BLaER1 treated with 17β-estradiol and CSF1 and Interleukin-3, amounts not matched to agents 10 nM and 100 nM (cell line): ENCODE measurements around the gene LRRC73.

Experiments used
- H3K27ac ChIP-seq, 11 experiments: shearing (Covaris generic); formaldehyde crosslinking; 2 replicates each; pipeline ENCODE4 v1.8.1; 2022
- H3K27me3 ChIP-seq, 11 experiments: shearing (Covaris generic); formaldehyde crosslinking; 2 replicates each; pipeline ENCODE4 v1.8.1; 2022
- H3K36me3 ChIP-seq, 11 experiments: shearing (Covaris generic); formaldehyde crosslinking; 2 replicates each; pipeline ENCODE4 v1.8.1; 2022
- H3K4me1 ChIP-seq, 10 experiments: shearing (Covaris generic); formaldehyde crosslinking; 2 replicates each; pipeline ENCODE4 v1.8.1; 2022
- H3K4me2 ChIP-seq, 11 experiments: shearing (Covaris generic); formaldehyde crosslinking; 2 replicates each; pipeline ENCODE4 v1.8.1; 2022
- H3K4me3 ChIP-seq, 10 experiments: shearing (Covaris generic); formaldehyde crosslinking; 2 replicates each; pipeline ENCODE4 v1.8.1; 2022
- H3K9ac ChIP-seq, 11 experiments: shearing (Covaris generic); formaldehyde crosslinking; 2 replicates each; pipeline ENCODE4 v1.8.1; 2022
- H3K9me3 ChIP-seq, 11 experiments: shearing (Covaris generic); formaldehyde crosslinking; replicated peaks in 1 of 11; 2 replicates each; pipeline ENCODE4 v1.8.1; 2022
- H4K20me1 ChIP-seq, 11 experiments: shearing (Covaris generic); formaldehyde crosslinking; 2 replicates each; pipeline ENCODE4 v1.8.1; 2022
- Cebpa-rat ChIP-seq, 11 experiments: shearing (Covaris generic); IDR thresholded peaks; 2 replicates each; pipeline ENCODE4 v1.8.1; 2022

LRRC73 gene

DNA sequence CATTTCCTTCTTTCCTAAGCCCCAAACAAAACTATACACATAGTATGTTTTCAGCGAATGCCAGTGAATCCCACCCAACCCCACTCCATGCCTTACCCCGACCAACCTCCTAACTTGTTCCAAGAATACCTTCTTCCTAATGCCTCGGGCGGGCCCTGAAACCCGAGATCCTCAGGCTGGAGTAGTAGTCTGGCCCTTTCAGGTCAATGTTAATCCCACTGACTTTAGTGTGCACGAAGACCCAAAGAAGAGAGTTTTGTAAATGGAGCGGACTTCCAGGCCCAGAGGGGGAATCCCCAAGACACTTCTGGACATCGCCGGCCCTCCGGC is 6.2 kb upstream of the LRRC73 start:
- Histone ChIP-seq H3K9ac (peak overlapping the region; percentile 88 to 99 (median 95)), H3K27me3 (no peaks in the 10 kb centered on the region), H3K9me3 (no peaks in the 10 kb centered on the region), H3K4me1 (peaks cover 52 to 64% (median 60%) of the 10 kb centered on the region in 10 experiments), H3K27ac (peak overlapping the region; percentile 77 to 97 (median 91)), H3K36me3 (peaks cover 67 to 76% (median 72%) of the 10 kb centered on the region in 11 experiments), H3K4me3 (peak overlapping the region; percentile 84 to 99 (median 96)), H3K4me2 (peak overlapping the region; percentile 89 to 99 (median 96)), H4K20me1 (peaks cover 25 to 87% (median 75%) of the 10 kb centered on the region in 11 experiments; a peak in 20 of 22 replicates)
- TF ChIP-seq Cebpa-rat (IDR thresholded peaks at IDR 0.05) = no peak

DNA sequence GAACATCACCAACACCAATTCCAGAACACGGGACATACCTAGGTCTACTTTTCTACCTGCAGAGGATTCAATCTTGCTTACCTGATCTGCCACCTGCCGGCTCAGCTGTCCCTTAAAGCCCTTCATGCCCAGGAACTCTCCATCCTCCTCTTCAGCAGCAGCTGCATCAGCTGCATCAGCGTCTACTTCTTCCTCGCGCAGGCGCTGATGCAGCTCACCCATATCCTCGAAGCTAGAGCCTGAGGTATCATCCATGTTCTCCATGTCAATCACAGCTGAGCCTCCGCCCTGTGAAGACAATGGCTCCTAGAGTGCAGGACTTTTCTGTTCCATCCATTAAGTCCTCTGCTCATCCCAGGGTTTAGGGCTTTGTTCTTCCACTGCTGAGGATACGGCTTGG is 5.7 kb upstream of the LRRC73 start:
- Histone ChIP-seq H3K4me2 (peak overlapping the region; percentile 89 to 99 (median 96)), H3K4me1 (peaks cover 56 to 69% (median 64%) of the 10 kb centered on the region in 10 experiments), H3K9me3 (no peaks in the 10 kb centered on the region), H3K9ac (peak overlapping the region; percentile 88 to 99 (median 95)), H3K4me3 (peak overlapping the region; percentile 84 to 99 (median 96)), H3K36me3 (peaks cover 67 to 76% (median 70%) of the 10 kb centered on the region in 11 experiments), H4K20me1 (peaks cover 30 to 87% (median 79%) of the 10 kb centered on the region in 11 experiments; a peak in 20 of 22 replicates), H3K27ac (peak overlapping the region; percentile 77 to 97 (median 91); a peak in 21 of 22 replicates), H3K27me3 (peaks cover 0 to under 1% (median 0%) of the 10 kb centered on the region in 11 experiments; a peak in 2 of 22 replicates)
- no peak for TF ChIP-seq Cebpa-rat (IDR thresholded peaks at IDR 0.05)

DNA sequence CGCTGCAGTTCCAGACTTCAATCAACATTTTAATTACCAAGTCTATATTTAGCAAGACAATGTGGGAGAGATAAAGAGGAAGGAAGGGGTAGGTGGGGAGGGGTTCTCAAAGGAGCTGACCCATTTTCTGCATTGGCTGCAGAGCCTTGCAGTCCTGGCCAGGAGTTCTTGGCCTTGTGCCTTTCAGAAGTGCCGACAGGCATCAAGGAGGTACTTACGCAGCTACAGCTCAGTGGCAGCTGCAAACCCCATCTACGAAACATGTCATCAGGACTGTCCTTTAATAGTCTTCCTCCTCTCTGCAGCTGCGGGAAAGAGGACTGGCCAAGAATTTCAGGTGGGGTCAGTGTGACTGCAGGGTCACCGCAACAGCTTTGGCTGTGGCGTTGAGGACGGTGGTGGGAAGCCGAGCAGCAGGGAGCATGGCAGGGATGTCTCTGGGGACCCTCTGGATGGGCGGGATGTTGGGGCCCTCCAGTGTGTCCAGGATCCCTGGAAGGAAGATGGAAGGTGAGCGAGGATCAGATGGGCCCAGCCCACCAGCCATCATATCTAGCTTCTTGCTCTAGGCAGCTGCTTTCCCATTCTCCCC is 1.8 kb upstream of the LRRC73 start:
- no peak for TF ChIP-seq Cebpa-rat (IDR thresholded peaks at IDR 0.05)
- Histone ChIP-seq H3K36me3 (peaks cover 48 to 54% (median 52%) of the 10 kb centered on the region in 11 experiments), H3K9ac (peak overlapping the region in 9 of 11 experiments; percentile 1 to 55 (median 38); a peak in 12 of 22 replicates), H3K4me1 (peaks cover 62 to 77% (median 72%) of the 10 kb centered on the region in 10 experiments), H3K9me3 (no peaks in the 10 kb centered on the region), H3K4me3 (0 out of 20 replicates have a peak overlapping the region, but pooled peaks of 1 of the 10 experiments have one; percentile 21), H3K27ac (no peak overlapping the region), H4K20me1 (peaks cover 38 to 91% (median 82%) of the 10 kb centered on the region in 11 experiments; a peak in 20 of 22 replicates), H3K4me2 (peak overlapping the region; percentile 28 to 97 (median 75); a peak in 21 of 22 replicates), H3K27me3 (peaks cover 32 to 39% (median 36%) of the 10 kb centered on the region in 11 experiments)

DNA sequence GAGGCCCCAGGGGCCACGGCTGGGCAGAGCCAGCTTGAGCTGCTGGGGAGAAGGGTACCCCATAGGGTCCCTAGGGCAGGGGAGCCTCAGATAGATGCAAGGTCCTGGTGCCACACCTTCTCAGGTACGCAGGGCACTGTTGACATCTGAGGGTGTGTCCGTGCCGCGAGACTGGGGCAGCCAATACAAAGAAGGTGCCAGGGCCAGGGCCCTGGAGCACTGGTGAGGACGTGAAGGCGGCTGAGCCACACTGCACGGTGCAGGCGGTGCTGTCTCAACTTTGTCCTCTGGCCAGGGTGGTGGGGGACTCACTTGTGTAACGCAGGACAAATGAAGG is 649 bp upstream of the LRRC73 start:
- no peak for TF ChIP-seq Cebpa-rat (IDR thresholded peaks at IDR 0.05)
- peaks cover 52 to 59% (median 55%) of the 10 kb centered on the region in 11 experiments for H3K36me3 ChIP-seq
- peaks cover 38 to 98% (median 80%) of the 10 kb centered on the region in 11 experiments; a peak in 20 of 22 replicates for H4K20me1 ChIP-seq
- H3K4me1 ChIP-seq = peaks cover 62 to 84% (median 74%) of the 10 kb centered on the region in 10 experiments
- no peak overlapping the region for H3K27ac ChIP-seq
- no peaks in the 10 kb centered on the region for H3K9me3 ChIP-seq
- H3K27me3 ChIP-seq = peaks cover 32 to 39% (median 36%) of the 10 kb centered on the region in 11 experiments
- H3K4me2 ChIP-seq = peak overlapping the region; percentile 88 to 99 (median 97)
- peak overlapping the region in 8 of 11 experiments; percentile 67 to 79 (median 73); a peak in 13 of 22 replicates for H3K9ac ChIP-seq
- peak overlapping the region; percentile 60 to 80 (median 68); a peak in 15 of 20 replicates for H3K4me3 ChIP-seq

DNA sequence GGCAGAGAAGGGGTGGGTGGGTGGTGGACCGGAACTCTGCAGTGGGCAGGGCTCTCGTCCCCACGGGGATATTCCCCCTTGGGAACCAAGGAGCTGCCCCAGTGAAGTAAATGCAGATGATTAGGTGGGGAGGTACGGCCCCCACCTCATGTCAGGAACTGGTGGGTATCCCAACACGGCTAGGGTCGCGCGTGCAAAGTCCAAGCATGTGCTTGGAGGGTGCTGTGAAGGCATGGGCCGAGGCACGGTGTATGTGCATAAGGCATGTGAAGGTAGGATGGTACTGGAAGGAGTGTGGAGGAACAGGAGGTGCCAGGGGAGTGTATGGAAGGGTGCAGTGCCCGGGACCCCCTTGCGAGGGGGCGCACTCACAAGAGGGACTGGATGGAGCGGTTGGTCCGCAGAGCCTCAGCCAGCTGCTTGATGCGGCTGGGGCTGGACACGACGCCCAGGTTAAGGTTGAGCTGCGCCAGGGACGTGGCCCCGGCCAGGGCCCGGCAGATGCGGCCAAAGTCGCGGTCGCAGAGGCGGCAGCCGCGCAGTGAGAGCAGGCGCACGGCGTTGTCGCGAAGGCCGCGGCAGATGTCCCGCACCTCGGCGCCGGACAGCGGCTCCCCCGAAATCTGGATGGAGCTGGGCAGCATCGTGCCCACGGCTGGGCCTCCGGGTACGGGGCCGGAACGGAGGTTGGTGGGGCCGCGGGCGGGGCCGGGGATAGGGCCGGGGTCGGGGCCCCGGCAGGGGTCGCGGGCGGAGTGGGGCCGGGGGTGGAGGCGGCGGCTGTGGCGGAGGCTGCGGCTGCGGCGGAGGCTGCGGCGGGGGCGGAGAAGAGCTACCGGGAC is 783 bp downstream of the LRRC73 start:
- H3K9me3 ChIP-seq = no peaks in the 10 kb centered on the region
- H3K4me3 ChIP-seq = peak overlapping the region; percentile 60 to 80 (median 68)
- H3K27me3 ChIP-seq = peaks cover 32 to 39% (median 36%) of the 10 kb centered on the region in 11 experiments
- peak overlapping the region; percentile 60 to 79 (median 72); a peak in 20 of 22 replicates for H3K9ac ChIP-seq
- peaks cover 52 to 59% (median 55%) of the 10 kb centered on the region in 11 experiments for H3K36me3 ChIP-seq
- H4K20me1 ChIP-seq = peaks cover 34 to 98% (median 75%) of the 10 kb centered on the region in 11 experiments; a peak in 20 of 22 replicates
- H3K4me1 ChIP-seq = peaks cover 48 to 71% (median 61%) of the 10 kb centered on the region in 10 experiments
- H3K27ac ChIP-seq = no peak overlapping the region; a peak in 1 of 22 replicates
- H3K4me2 ChIP-seq = peak overlapping the region; percentile 88 to 99 (median 97)
- TF ChIP-seq Cebpa-rat (IDR thresholded peaks at IDR 0.05) = no peak

GRCh38 chr6:43508481-43509141 is 1.5 kb downstream of the LRRC73 start:
- no peaks in the 10 kb centered on the region for H3K9me3 ChIP-seq
- peaks cover 29 to 93% (median 69%) of the 10 kb centered on the region in 11 experiments; a peak in 20 of 22 replicates for H4K20me1 ChIP-seq
- H3K4me3 ChIP-seq = peak overlapping the region in 2 of 10 experiments; percentile 64 to 66; a peak in 1 of 20 replicates
- H3K36me3 ChIP-seq = peaks cover 49 to 59% (median 55%) of the 10 kb centered on the region in 11 experiments
- H3K27ac ChIP-seq = no peak overlapping the region
- peak overlapping the region in 1 of 11 experiments; percentile 24; a peak in 2 of 22 replicates for H3K9ac ChIP-seq
- H3K4me1 ChIP-seq = peaks cover 40 to 67% (median 54%) of the 10 kb centered on the region in 10 experiments
- peaks cover 32 to 39% (median 36%) of the 10 kb centered on the region in 11 experiments for H3K27me3 ChIP-seq
- peak overlapping the region; percentile 88 to 99 (median 97); a peak in 20 of 22 replicates for H3K4me2 ChIP-seq
- TF ChIP-seq Cebpa-rat (IDR thresholded peaks at IDR 0.05) = no peak

- Histone ChIP-seq H3K4me2 (peak overlapping the region in 4 of 11 experiments; percentile 0 to 41 (median 14); a peak in 3 of 22 replicates), H3K27me3 (peaks cover 32 to 39% (median 36%) of the 10 kb centered on the region in 11 experiments), H4K20me1 (peaks cover 13 to 91% (median 52%) of the 10 kb centered on the region in 11 experiments; a peak in 20 of 22 replicates), H3K4me3 (no peak overlapping the region), H3K9ac (peak overlapping the region in 2 of 11 experiments; percentile 31 to 47; a peak in 2 of 22 replicates), H3K36me3 (peaks cover 49 to 59% (median 55%) of the 10 kb centered on the region in 11 experiments), H3K9me3 (no peaks in the 10 kb centered on the region), H3K4me1 (peaks cover 23 to 49% (median 38%) of the 10 kb centered on the region in 10 experiments), H3K27ac (no peak overlapping the region)
- no peak for TF ChIP-seq Cebpa-rat (IDR thresholded peaks at IDR 0.05)
Observed at GRCh38 chr6:43506667-43507471, 3.3 kb downstream of the LRRC73 start.
